CD4-positive, alpha-beta T cell treated with Interleukin-12 subunit alpha and Interleukin-12 subunit beta, for 1 hour (primary cell): ENCODE results near the gene G6PC2.
"Not testable (repeated sequence)": the region's sequence is repeated elsewhere in the genome, so short reads cannot be mapped to it uniquely, and the experiment has no call there.

ENCODE experiments used
- DNase-seq: peaks from one replicate; pipeline ENCODE4 v3.0.0-alpha.2; 2020

Gene G6PC2, protein sequence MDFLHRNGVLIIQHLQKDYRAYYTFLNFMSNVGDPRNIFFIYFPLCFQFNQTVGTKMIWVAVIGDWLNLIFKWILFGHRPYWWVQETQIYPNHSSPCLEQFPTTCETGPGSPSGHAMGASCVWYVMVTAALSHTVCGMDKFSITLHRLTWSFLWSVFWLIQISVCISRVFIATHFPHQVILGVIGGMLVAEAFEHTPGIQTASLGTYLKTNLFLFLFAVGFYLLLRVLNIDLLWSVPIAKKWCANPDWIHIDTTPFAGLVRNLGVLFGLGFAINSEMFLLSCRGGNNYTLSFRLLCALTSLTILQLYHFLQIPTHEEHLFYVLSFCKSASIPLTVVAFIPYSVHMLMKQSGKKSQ

DNA sequence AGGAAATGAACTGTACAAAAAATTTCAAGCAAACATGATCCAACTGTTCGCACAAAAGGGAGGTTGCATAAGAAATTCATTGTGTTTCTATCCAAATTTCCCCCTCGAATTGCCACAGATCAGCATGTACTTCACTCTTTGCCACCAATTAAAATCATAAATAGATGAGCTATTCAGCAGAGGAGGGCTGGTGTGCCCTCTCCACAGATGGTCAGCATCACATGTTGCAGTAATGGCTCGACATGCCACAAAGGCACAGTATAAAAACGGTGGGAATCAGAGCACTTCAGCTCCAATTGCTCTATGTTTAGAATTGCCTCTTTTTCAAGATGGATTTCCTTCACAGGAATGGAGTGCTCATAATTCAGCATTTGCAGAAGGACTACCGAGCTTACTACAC is at the start of gene G6PC2:
TSS of gene G6PC2 (plus strand) at position 289 of the 400 bp plus-strand sequence. CDS start at position 330, 41 bp downstream.
- DNase-seq: no peak

DNA sequence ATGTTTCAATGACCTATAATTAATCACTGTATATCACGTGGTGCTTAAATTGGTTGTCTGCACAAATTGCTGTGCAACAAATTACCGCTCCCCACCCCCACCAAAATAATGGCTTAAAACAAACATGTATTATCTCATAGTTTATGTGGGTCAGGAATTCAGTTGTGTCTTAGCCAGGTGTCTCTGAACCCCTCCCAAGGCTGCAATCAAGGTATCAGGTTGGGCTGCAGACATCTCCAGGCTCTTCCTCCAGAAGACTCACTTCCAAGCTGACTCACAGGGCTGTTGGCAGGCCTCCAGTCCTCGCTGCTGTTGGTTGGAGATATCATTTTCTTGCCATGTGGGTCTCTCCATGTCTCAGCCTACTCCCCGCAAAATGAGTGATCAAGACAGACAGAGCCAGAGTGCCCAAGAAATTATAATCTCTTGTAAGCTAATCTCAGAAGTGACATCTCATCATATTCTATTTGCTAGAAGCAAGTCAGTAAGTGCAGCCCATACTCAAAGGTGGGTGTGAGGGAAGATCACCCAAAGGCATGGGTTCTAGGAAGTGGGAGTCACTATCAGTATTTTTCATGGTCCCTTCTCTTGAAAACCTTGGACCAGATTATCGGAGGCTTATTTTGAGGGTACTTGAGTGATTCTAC is 49.3 kb upstream of the G6PC2 start:
- DNase-seq: no peak

DNA sequence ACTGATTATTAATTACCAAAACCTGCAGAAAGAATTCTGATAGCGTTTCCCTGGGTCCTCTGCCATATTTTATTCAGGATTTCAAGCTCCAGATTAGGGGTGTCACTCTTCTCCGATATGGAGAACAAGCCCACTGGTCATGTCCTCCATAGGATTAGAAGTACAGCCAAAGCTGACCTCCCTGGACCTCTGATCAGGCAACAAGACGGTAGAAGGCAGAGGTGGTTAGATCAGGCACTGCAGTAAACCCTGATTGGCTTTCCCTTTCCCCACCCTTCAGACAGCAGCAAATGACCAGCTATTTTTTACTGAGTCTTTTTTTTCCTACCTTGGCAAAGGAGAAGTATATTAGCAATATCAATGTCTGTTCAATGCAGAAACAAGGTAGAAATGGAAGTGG is 48.6 kb upstream of the G6PC2 start:
- DNase-seq: no peak

DNA sequence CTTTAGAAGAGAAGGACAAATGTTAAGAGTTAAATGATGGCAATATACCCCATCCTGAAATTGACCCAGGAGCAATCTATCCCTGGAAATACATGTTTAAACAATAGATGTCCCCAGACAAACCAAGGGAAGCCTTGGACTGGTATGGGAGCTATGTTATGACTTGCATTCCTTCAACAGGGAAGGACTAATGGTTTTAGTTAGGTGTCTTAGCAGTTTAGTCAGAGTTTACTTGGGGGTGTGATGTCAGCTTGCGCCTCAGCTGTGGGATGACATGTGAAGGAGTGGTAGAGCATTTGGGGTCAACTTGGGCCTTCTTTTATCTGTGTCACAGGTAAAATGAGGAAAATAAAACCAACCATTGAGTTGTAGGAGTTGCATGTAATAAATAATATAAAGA is 47.6 kb upstream of the G6PC2 start:
- no peak for DNase-seq

DNA sequence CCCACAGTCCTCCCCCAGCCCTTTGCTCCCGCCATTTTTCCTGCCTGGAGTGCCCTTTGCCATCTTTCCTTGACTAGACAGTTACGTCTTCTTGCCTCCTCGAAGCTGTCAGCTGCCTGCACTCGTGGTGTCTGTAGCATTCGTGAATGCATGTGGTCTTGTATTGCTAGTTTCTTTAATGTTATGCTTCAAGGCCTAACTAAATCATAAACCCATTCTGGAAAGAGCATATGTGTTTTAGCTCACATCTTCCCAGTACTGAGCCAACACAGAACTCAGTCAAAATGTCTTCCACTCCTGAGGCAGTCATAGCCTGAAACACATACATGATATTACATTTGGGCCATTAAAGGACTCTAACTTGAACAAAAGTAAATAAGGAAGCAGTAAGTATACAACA is 46.4 kb upstream of the G6PC2 start:
- no peak for DNase-seq

DNA sequence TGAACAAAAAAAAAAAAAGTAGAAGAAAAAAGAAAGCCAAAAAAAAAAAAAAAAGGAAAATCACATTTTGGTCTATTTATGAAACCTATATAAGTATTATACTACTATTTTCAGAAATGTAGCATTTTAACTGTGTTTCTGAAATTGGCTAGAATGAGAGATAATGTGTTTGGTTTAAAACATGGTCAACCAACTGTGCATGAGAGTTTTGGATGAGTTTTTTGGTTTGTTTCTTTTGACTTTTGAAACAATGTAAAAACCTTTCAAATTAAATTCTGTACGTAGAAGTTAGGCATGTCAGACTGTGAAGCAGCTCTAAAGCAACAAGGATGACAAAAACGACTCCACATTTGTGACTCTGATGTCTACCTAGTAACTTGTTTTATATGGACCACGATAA is 45.5 kb upstream of the G6PC2 start:
- DNase-seq: no peak

DNA sequence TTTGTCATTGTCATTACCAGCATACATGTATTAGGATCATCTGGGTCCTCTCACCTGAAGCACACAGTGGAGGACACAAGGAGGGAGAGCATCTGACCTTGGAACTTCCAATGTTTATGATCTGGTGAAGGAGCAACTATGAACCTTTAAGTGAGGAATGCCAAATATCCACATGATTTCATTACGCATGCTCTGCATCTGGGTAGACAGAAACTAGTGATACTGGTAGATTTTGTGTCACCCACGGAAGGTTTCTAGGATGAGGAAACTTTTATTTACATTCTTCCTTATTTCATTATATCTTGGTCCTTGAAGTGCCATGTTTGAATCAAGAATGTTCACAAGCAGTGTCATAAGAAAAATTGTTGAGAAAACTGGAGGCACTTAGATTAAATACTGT is 42.9 kb upstream of the G6PC2 start:
- DNase-seq: no peak

DNA sequence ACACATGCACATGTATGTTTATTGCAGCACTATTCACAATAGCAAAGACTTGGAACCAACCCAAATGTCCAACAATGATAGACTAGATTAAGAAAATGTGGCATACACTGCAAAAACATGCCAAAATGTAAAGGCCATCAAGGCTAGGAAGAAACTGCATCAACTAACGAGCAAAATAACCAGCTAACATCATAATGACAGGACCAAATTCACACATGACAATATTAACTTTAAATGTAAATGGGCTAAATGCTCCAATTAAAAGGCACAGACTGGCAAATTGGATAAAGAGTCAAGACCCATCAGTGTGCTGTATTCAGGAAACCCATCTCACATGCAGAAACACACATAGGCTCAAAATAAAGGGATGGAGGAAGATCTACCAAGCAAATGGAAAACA is 33.9 kb upstream of the G6PC2 start:
- not testable (repeated sequence) for DNase-seq

DNA sequence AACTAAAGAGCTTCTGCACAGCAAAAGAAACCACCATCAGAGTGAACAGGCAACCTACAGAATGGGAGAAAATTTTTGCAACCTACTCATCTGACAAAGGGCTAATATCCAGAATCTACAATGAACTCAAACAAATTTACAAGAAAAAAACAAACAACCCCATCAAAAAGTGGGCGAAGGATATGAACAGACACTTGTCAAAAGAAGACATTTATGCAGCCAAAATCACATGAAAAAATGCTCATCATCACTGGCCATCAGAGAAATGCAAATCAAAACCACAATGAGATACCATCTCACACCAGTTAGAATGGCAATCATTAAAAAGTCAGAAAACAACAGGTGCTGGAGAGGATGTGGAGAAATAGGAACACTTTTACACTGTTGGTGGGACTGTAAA is 30.7 kb upstream of the G6PC2 start:
- DNase-seq: not testable (repeated sequence)

DNA sequence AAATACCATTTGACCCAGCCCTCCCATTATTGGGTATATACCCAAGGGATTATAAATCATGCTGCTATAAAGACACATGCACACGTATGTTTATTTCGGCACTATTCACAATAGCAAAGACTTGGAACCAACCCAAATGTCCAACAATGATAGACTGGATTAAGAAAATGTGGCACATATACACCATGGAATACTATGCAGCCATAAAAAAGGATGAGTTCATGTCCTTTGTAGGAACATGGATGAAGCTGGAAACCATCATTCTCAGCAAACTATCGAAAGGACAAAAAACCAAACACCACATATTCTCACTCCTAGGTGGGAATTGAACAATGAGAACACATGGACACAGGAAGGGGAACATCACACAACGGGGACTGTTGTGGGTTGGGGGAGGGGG is 30.3 kb upstream of the G6PC2 start:
- DNase-seq: not testable (repeated sequence)

DNA sequence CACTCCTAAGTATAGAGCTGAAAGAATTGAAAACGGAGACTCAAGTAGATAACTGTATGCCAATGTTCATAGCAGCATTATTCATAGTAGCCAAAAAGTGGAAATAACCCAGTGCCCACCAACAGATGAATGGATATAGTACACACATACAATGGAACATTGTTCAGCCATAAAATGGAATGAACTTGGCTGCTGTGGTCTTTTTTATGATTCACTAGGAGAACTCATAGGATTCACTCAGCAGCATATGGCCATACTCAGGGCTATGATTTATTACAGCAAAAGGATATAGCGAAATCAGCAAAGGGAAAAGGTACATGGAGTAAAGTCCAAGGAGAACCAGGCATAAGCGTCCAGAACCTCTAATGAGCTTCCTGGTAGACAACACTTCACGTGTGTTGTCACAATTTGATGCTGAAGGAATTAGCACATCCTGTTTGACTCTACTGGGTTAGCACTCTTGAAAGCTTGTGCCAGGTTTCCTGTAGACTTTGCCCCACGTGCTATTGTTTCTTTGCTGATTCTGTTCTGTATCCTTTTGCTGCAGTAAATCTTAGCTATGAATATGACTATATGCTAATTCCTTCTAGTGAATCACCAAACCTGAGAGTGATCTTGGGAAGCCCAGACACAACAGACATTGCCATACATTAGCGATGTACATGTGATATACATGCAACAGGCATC is 26.6 kb upstream of the G6PC2 start:
- DNase-seq: no peak

DNA sequence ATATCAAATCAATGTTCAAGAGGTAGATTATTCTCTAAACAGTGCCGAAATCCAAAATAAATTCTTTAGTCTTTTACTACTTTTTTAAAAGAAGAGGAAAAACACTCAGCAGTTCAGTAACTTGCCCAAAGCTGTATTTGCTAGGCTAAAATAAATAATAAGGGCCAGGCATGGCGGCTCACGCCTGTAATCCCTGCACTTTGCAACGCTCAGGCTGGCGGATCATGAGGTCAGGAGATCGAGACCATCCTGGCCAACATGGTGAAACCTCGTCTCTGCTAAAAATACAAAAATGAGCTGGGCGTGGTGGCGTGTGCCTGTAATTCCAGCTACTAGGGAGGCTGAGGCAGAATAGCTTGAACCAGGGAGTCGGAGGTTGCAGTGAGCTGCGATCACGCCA is 18.9 kb upstream of the G6PC2 start:
- DNase-seq: not testable (repeated sequence)

DNA sequence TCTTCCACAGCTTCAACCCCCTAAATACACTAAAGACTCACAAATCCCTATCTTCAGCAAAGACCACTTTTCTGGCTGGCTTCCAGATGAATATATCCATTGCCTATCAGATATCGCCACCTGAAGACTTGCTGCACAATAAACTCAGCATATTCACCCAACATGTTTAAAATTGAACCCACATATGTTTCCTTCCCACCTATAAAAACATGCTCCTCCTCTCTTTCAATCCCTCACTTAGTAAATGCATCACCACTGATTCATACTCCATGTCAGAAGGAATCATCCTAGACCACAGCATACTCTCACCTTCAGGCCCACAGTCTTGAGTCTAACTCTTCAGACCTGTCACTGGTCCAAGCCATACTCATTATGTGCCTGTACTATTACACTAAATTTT is 16.1 kb upstream of the G6PC2 start:
- DNase-seq: no peak

DNA sequence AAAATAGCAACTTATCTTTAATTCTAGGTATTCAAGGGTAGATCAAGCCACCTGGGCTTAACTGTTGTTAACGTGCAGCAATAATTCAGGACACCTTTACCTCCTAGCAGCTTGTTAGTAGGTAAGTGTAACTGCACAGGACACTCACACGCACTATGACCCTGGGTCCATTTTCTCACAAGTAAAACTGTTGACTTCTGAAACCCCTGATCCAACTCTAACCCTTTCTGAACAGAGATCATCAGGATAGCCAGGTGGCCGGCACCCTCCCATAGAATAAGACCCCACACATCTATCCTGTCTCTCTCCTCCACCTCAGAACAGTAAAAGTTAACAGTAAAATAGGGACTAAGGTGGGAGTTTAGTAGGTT is 11.5 kb upstream of the G6PC2 start:
- no peak for DNase-seq

DNA sequence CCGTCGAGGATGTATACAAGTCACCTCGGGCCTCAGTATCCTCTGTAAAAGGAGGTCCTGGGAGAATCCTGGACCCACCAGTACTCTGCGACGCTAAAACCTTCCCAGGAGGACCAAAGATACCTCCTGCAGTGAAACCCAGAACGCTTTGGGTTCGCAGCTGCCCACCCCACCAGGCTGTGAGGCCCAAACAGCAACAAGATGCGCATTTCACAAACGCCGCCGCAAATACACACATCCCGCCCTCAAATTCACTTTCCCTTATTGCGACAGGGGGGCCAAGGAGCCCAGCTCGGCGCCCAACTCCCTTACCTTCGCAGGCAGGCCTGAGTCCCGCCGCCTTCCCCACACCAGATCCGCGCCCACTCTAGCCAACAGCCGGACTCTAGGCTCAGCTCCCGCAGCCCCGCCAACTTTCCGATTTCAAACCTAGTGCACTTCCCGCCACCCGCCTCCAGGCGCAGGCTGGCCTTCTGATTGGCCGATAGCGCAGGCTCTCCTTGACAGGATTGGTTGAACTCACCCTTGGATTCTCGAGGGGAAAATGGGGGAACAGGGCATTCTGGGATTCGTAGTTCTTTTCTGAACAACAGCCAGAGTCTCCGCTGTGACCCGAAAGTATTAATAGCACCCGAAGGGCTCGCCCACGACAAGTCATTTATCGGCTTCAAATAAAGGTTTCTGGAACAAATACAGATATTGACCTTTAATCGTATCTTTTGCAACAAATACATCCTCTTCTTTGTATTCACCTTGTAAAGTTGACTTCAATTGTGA is 10.9 kb upstream of the G6PC2 start, which contains the start of gene SPC25:
TSS of gene SPC25 (minus strand) at position 425 of the 777 bp plus-strand sequence. CDS start 911 bp downstream, outside the sequence.
- DNase-seq: peak; percentile 92

DNA sequence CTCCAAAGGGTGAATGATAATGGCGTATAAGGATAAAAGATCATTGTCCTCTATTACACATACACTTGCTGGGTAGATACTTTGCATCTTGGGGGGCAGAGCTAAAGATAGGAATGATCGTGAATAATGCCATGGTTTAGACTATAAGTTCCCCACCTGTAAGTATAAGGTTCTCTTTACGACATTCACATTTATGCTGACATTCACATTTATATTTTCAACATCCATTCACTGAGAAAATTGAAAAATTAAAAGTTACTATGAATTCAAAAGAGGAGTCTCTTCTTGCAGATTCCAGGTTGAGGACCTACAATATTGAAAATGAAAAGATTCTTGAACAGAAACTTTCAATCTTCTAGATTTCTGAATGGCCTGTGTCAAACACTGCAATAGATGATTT is 8.8 kb upstream of the G6PC2 start:
- no peak for DNase-seq

DNA sequence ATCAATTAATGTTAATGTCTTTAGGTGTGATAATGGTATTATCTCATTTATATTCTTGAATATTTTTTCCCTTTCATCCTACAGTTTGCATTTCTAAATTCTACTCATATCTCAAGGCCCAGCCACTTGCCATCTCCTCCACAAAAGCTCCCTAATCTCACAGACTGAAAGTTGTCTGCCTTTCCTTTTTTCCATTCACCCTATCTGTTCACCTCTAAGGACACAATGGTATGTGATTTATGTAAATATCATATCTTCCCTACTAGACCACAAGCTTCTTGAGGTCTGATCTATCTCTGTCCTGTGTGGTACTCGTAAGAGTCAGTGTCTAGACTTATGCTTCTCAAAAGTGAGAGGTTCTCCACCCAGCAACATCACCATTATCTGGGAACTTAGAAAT is 7.0 kb upstream of the G6PC2 start:
- DNase-seq: no peak

DNA sequence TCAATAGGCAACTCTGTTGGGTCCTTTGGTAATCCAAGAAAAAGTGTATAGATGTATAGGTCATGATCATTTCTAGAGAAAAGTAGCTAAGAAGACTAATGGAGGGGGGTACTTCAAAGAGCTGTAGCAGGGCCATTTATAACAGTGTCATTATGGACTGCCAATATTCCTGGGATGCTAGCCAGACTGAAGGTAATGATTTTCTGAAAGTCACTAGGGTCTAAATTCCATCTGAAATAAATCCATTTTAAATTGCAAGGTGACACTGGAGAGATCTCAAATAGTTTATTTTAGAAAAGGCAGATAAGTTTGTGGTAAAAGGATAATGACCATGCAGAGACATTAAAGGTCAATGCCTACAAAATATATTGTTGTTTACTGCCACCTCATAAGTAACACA is 6.4 kb upstream of the G6PC2 start:
- no peak for DNase-seq

DNA sequence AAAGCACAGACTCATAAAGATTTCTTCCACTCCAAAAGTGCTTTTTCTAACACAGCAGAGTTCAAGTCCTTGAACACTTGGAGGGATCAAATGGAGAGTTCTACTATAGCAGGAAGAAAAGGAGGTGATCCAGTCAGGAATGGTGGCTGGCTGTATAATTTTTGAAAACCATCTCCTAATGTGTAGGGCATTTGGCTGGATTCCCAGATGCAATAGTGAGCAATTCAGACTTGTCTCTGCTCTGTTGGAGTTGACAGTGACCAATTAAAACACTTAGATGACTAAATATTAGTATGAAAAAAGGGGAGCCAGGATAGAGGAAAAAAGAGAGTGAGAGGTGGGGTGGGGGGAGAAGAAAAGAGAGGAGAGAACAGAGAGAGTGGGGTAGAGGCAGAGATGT is 5.3 kb upstream of the G6PC2 start:
- DNase-seq: no peak

DNA sequence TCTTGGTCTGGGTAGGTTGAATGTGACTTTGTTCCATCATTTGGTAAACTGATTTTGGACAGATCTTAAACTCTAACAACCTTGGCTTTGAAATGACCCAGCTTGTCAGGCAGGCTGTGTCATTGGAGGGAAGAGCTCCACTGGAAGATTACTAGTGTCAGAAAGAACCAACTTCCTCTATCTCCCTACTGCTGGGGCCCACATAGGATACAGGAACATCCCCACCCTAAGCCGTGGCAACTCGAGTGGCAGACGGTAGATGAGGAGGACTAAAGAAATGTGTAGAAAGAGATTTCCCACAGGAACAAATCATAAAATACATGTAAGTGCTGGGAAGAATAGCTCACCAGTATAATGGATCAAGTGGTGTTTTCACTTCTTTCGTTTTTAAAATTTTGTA is 4.3 kb upstream of the G6PC2 start:
- no peak for DNase-seq

DNA sequence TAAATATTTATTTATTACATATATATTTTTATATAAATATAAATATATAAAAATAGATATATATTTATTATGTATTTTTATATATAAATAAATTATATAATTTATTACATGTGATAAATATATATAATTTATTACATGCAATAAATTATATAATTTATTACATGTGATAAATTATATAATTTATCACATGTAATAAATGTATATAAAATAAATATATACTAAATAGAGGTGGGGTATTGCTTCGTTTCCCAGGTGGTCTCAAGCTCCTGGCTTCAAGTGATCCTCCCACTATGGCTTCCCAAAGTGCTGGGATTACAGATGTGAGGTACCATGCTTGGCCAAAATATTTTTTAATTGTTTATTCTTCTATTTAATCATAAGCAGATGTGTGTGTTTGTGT is 3.6 kb upstream of the G6PC2 start:
- no peak for DNase-seq

DNA sequence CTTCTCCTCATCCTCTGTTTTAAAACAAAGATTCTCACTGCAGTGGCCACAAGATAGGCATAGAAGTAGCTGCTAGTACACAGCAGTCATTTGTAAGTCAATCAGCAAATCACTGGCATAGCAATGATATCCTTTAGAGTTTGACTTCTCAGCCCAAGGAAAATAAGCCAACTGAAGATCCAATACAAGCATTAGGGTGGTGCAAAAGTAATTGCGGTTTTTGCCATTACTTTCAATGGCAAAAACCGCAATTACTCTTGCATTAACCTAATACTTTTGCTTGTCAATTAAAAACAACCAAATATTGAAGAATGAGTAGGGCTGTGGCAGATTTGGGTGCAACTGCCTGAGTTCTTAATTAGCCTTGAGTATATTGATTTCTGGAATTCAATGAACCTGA is 2.8 kb downstream of the G6PC2 start:
- no peak for DNase-seq

DNA sequence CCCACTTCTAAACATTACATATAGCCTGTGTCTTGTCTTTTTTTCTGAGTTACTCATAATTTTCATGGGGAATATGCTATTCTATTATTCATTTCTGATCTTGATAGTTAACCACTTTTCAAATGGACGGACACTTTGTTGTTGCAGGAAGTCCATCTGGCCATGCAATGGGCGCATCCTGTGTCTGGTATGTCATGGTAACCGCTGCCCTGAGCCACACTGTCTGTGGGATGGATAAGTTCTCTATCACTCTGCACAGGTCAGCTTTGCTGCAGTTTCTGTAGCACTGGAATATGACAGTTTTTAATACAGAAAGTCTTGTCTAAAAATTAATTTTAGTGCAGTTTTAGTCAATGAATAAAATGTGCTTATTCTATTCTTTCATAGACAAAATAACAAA is 3.3 kb downstream of the G6PC2 start:
- DNase-seq: no peak
